Mucosa of stomach (tissue), 1 donor: Measurements from ENCODE around the gene CAB39.

Experiments
- H3K27me3 ChIP-seq: one replicate; pipeline ENCODE4 v1.7.0; 2013; ENCODE audit warnings: mild to moderate bottlenecking, low read length; ENCODE audit not compliant: control insufficient read depth, insufficient read depth
- H3K36me3 ChIP-seq: one replicate; pipeline ENCODE4 v1.7.0; 2013; ENCODE audit warnings: low read length; ENCODE audit not compliant: control insufficient read depth, insufficient read depth
- H3K4me1 ChIP-seq: one replicate; pipeline ENCODE4 v1.7.0; 2013; ENCODE audit warnings: mild to moderate bottlenecking, low read length; ENCODE audit not compliant: control insufficient read depth, insufficient read depth
- H3K4me3 ChIP-seq: one replicate; pipeline ENCODE4 v1.7.0; 2013; ENCODE audit warnings: low read length
- H3K9ac ChIP-seq: one replicate; pipeline ENCODE4 v1.7.0; 2013; ENCODE audit warnings: mild to moderate bottlenecking, low read length, moderate library complexity
- H3K9me3 ChIP-seq: one replicate; pipeline ENCODE4 v1.7.0; 2013; ENCODE audit warnings: mild to moderate bottlenecking, low read length, moderate library complexity; ENCODE audit not compliant: control insufficient read depth
- donor health status: Pancreatic carcinoma.

Gene CAB39

GRCh38 chr2:230674401-230674800, 38.2 kb upstream of the CAB39 start:
- Histone ChIP-seq H3K4me1 (peaks cover 5% of the 10 kb centered on the region), H3K9ac (no peak overlapping the region), H3K36me3 (no peaks in the 10 kb centered on the region), H3K27me3 (no peaks in the 10 kb centered on the region), H3K9me3 (no peaks in the 10 kb centered on the region), H3K4me3 (no peak overlapping the region)

GRCh38 chr2:230674966-230675672, 37.5 kb upstream of the CAB39 start:
- Histone ChIP-seq H3K27me3 (no peaks in the 10 kb centered on the region), H3K9ac (no peak overlapping the region), H3K9me3 (no peaks in the 10 kb centered on the region), H3K36me3 (no peaks in the 10 kb centered on the region), H3K4me3 (no peak overlapping the region), H3K4me1 (peaks cover 5% of the 10 kb centered on the region)

GRCh38 chr2:230676546-230676945, 36.1 kb upstream of the CAB39 start:
- no peak overlapping the region for H3K9ac ChIP-seq
- H3K4me1 ChIP-seq: peaks cover 8% of the 10 kb centered on the region
- no peak overlapping the region for H3K4me3 ChIP-seq
- H3K36me3 ChIP-seq: no peaks in the 10 kb centered on the region
- no peaks in the 10 kb centered on the region for H3K9me3 ChIP-seq
- no peaks in the 10 kb centered on the region for H3K27me3 ChIP-seq

GRCh38 chr2:230677201-230677946, 35.3 kb upstream of the CAB39 start:
- no peak overlapping the region for H3K4me3 ChIP-seq
- H3K27me3 ChIP-seq: no peaks in the 10 kb centered on the region
- H3K9me3 ChIP-seq: no peaks in the 10 kb centered on the region
- no peaks in the 10 kb centered on the region for H3K36me3 ChIP-seq
- no peak overlapping the region for H3K9ac ChIP-seq
- H3K4me1 ChIP-seq: peaks cover 4% of the 10 kb centered on the region

GRCh38 chr2:230678018-230678417, 34.6 kb upstream of the CAB39 start:
- no peaks in the 10 kb centered on the region for H3K27me3 ChIP-seq
- H3K4me1 ChIP-seq: peaks cover 4% of the 10 kb centered on the region
- H3K36me3 ChIP-seq: no peaks in the 10 kb centered on the region
- H3K9me3 ChIP-seq: no peaks in the 10 kb centered on the region
- H3K4me3 ChIP-seq: no peak overlapping the region
- H3K9ac ChIP-seq: no peak overlapping the region

GRCh38 chr2:230678451-230678850, 34.2 kb upstream of the CAB39 start:
- no peak overlapping the region for H3K4me3 ChIP-seq
- no peaks in the 10 kb centered on the region for H3K9me3 ChIP-seq
- H3K9ac ChIP-seq: no peak overlapping the region
- no peaks in the 10 kb centered on the region for H3K36me3 ChIP-seq
- H3K27me3 ChIP-seq: no peaks in the 10 kb centered on the region
- peaks cover 4% of the 10 kb centered on the region for H3K4me1 ChIP-seq

- H3K36me3 ChIP-seq: no peaks in the 10 kb centered on the region
- peaks cover 4% of the 10 kb centered on the region for H3K4me1 ChIP-seq
- H3K9ac ChIP-seq: no peak overlapping the region
- H3K27me3 ChIP-seq: no peaks in the 10 kb centered on the region
- H3K9me3 ChIP-seq: no peaks in the 10 kb centered on the region
- no peak overlapping the region for H3K4me3 ChIP-seq
Measured at GRCh38 chr2:230680463-230681170, 32.0 kb upstream of the CAB39 start.

GRCh38 chr2:230681171-230681545, 31.5 kb upstream of the CAB39 start:
- Histone ChIP-seq H3K36me3 (no peaks in the 10 kb centered on the region), H3K4me3 (no peak overlapping the region), H3K9ac (no peak overlapping the region), H3K27me3 (no peaks in the 10 kb centered on the region), H3K9me3 (no peaks in the 10 kb centered on the region), H3K4me1 (peaks cover 4% of the 10 kb centered on the region)

GRCh38 chr2:230682546-230682945, 30.1 kb upstream of the CAB39 start:
- no peaks in the 10 kb centered on the region for H3K27me3 ChIP-seq
- H3K4me3 ChIP-seq: no peak overlapping the region
- H3K36me3 ChIP-seq: no peaks in the 10 kb centered on the region
- H3K9ac ChIP-seq: no peak overlapping the region
- H3K4me1 ChIP-seq: peaks cover 4% of the 10 kb centered on the region
- H3K9me3 ChIP-seq: no peaks in the 10 kb centered on the region

GRCh38 chr2:230684270-230685168, 28.1 kb upstream of the CAB39 start:
- no peaks in the 10 kb centered on the region for H3K36me3 ChIP-seq
- H3K9me3 ChIP-seq: no peaks in the 10 kb centered on the region
- H3K4me1 ChIP-seq: peaks cover 4% of the 10 kb centered on the region
- no peaks in the 10 kb centered on the region for H3K27me3 ChIP-seq
- H3K9ac ChIP-seq: no peak overlapping the region
- H3K4me3 ChIP-seq: no peak overlapping the region

- Histone ChIP-seq H3K9me3 (no peaks in the 10 kb centered on the region), H3K9ac (no peak overlapping the region), H3K4me3 (no peak overlapping the region), H3K4me1 (peaks cover 4% of the 10 kb centered on the region), H3K36me3 (no peaks in the 10 kb centered on the region), H3K27me3 (no peaks in the 10 kb centered on the region)
Measured at GRCh38 chr2:230685178-230685577, 27.5 kb upstream of the CAB39 start.
